ENCODE data around the gene CYFIP2.

The CYFIP2 gene

GRCh38 chr5:157312492-157312891, 46.6 kb downstream of the CYFIP2 start:
- peak; percentile 25 to 37 for DNase-seq (ENCODE audit: extremely low read depth in 1 of 2, low read depth in 1 of 2)

- no peak for DNase-seq (ENCODE audit: extremely low read depth in 1 of 2, low read depth in 1 of 2)
Measured at GRCh38 chr5:157322581-157322980, 56.7 kb downstream of the CYFIP2 start.

DNA sequence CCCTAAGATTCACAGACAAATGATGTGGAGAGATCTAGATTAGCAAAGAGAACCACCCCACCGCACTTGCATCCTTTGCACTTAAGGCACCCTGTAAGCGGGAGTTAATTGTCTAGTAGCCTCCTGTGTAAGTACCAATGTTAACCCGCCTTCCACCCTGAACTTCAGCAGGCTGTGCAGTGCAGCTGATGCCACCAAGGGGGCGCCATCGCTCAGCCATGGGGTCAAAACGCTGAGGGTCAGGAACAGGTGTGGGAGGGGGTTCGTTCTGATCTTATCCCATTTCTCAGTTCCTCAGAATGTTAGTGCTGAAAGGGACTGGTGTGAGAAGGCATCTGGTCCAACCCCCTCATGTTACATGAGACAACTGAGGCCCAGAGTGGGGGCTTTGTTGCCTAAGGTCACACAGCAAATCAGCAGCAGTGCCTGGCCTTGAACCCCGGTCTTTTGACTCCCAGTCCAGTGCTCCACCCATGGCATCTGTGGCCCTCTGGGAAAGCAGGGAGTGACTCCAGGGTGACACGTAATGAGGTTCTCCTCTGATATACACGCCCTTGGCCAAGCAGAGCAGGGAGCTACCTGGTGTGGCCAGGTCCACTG, 57.3 kb downstream of the CYFIP2 start:
- DNase-seq (ENCODE audit: extremely low read depth in 1 of 2, low read depth in 1 of 2), result no peak

- DNase-seq (ENCODE audit: extremely low read depth in 1 of 2, low read depth in 1 of 2), result no peak
Measured at GRCh38 chr5:157324237-157324636, 58.3 kb downstream of the CYFIP2 start.

- DNase-seq (ENCODE audit: extremely low read depth in 1 of 2, low read depth in 1 of 2), result no peak
Measured at GRCh38 chr5:157326440-157327005, 60.6 kb downstream of the CYFIP2 start.

DNA sequence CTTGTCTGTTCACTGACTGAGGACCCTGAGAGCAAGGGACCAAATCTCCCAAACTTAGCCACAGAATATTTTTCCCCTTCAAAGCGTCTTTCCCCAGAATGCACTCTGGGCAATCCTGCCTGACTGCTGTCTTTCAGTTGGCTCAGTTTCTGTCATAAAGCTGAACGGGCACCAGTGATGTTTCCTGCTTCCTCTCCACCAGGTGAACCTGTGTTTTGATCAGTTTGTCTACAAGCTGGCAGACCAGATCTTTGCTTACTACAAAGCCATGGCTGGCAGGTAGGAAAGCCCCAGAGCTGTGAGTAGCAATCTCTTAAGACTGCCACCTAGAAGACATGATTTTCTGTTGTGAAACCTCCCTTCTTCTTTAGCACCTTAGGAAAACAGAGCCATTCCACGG, 61.8 kb downstream of the CYFIP2 start:
- DNase-seq (ENCODE audit: extremely low read depth in 1 of 2, low read depth in 1 of 2), result no peak

DNA sequence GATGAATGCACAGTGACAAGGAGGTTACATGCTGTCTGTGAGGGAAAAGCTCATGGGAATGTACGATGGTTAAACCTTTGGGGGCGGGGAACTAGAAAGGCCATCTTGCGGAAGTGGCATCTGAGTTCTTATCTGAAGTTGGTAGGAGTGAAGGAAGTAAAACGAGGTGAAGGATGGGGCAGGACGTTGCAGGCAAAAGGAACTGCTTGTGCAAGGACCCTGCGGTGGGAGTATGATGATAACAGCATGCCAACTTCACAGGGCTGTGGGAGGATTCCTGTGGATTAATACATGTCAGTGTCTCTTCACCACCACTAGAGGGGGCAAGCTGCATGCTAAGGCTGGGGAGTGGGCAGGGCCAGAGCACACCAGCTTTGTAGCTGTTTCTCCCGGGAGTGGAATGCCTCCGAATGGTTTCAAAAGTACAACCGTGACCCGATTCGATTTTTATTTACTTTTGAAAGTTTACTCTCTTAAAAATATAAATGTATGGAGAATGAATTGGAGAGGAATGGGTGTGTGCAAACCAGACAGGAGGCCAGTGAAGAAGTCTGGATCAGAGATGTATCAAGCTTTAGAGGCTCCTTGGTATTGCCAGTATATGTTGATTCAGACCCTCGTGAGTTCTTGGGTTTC, 62.5 kb downstream of the CYFIP2 start:
- peak in 1 of 2 donors; percentile 32 for DNase-seq (ENCODE audit: extremely low read depth in 1 of 2, low read depth in 1 of 2)

DNA sequence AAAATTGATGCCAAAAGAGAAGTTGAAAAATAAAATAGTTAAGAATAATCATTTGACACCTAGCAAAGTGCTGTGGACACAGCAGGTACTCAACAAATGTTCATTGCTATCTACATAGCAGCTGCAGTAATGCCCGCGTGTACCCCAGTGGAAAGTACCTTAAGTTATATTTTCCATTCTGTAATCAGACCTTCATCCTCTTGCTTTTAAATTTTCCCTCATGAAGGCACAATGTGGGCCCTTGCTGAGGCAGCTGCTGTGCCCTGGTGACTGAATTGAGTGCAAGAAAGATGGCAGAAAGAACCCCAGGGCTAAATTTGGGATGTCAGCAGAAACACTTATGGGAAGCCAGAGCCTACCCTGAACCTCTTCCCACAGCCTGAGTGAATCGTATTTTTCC, 65.9 kb downstream of the CYFIP2 start:
- DNase-seq (ENCODE audit: extremely low read depth in 1 of 2, low read depth in 1 of 2), result no peak

DNA sequence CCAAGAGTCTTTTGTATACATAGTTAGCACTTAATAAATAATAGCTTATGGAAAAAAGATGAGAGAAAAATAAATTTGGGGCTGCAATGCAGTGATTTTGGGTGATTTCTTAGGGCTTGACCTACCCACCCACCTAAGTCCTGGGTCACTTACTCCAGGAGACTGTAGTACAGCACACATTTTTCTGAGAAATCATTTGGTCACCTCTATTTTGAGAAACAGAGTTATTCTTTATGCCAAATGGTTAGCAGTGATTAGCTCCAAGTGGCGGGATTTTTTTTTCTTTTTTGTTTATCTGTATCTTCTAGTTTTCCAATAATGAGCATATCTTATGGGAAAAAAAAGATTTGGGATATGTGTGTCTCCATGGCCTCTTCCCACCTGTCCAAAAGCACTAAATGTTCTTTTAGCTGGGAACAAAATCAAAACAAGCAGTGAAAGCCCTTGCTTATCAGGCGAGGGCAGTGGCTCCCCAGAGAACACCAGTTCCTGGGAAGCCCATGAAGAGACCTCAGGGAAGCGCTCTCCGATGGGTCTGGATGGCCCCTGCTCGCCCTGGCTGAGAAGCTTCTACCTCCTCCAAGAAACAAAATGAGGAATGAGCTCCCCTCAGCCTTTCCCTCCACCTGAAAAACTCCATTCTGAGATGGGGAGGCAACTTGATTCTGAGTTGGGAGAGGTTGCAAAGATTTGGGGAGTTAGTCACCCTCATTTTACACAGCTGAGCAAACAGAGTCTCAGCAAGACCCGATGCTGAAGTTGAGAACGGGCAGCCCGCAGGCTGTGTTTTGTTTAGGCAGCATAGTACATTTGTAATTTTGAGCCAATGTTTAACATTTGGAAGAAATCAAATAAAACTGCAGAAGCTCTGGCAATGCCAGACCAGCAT, 69.9 kb downstream of the CYFIP2 start:
- DNase-seq (ENCODE audit: extremely low read depth in 1 of 2, low read depth in 1 of 2), result no peak

DNA sequence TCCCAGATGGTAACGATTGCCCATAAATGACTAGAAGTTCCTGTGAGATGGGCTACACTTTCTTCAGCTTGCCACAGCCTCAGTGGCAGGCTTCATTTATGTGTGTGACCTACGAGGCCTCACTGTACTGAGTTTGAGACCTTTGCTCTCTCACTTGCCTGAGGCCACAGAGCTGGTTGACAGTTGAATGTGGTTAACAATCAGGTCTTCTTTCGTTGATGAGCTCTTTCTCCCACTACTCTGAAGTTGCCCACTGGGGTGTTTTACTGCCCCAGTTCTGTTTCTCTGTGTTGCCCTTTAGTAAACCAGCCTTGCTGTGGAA, 70.5 kb downstream of the CYFIP2 start:
- no peak for DNase-seq (ENCODE audit: extremely low read depth in 1 of 2, low read depth in 1 of 2)

- DNase-seq (ENCODE audit: extremely low read depth in 1 of 2, low read depth in 1 of 2), result no peak
Measured at GRCh38 chr5:157339409-157339808, 73.5 kb downstream of the CYFIP2 start.

- no peak for DNase-seq (ENCODE audit: extremely low read depth in 1 of 2, low read depth in 1 of 2)
Measured at GRCh38 chr5:157342822-157343402, 77.0 kb downstream of the CYFIP2 start.

DNA sequence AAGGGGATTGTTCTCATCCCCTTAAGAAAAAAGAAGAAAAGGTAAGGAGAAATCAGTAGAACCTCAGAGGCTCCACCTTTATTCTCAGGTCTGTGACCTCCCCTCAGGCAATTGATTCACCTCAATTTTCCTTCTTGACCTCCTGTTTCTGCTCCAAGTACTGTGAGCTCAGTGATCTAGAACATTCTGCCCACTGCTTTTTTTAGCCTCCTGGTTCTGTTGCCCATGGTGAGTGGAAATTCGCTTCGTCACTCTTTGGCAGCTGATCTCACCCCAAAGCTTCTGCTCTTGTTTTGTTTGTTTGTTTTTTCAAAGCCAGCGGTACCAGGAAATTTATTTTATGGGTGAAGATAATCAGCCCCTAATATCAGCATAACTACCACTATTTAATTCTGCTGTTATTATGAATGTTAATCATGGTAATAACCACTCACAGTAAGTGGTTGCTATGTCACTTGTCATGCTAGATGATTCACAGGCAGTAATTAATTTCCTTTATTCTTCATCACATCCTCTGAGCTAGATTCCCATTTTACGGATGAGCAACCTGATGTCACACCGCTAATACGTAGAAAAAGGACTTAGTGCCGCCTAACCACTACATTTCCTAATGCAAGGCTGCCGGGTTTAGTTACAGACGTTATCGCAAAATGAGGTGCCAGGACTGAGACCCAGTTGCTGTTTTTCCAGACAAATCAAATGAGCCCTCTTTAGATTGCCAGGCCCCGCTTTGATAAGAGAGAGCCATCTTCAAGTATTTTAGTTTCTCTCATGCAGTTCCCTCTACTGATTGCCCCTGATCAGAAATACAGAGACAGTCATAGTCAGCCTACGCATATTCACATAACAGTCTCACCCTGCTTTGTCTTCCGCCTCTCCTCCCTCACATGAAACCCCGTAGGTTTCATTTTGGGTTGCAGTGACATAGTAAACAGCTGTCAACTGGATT, 78.2 kb downstream of the CYFIP2 start:
- no peak for DNase-seq (ENCODE audit: extremely low read depth in 1 of 2, low read depth in 1 of 2)

DNA sequence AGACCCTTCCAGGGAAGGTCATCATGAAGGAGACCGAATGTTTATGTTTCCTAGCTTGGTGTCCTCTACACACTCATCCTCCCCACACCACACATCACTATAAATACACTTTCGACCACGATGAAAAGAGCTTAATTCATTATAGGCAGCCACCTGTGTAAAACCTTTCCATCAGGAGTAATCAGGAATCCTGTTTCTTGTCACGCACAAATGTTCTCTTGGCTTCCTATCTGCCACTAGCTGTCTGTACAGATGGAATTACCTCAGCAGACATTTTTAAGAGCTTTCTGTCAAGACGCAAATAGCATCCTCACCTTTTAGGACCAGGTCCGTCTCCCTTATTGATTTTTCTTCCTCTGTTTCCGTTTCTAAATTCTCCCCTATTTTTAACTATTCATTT, 79.1 kb downstream of the CYFIP2 start:
- no peak for DNase-seq (ENCODE audit: extremely low read depth in 1 of 2, low read depth in 1 of 2)

- DNase-seq (ENCODE audit: extremely low read depth in 1 of 2, low read depth in 1 of 2), result no peak
Measured at GRCh38 chr5:157345485-157345884, 79.6 kb downstream of the CYFIP2 start.

GRCh38 chr5:157347301-157348048, 81.6 kb downstream of the CYFIP2 start:
- DNase-seq (ENCODE audit: extremely low read depth in 1 of 2, low read depth in 1 of 2), result no peak

DNA sequence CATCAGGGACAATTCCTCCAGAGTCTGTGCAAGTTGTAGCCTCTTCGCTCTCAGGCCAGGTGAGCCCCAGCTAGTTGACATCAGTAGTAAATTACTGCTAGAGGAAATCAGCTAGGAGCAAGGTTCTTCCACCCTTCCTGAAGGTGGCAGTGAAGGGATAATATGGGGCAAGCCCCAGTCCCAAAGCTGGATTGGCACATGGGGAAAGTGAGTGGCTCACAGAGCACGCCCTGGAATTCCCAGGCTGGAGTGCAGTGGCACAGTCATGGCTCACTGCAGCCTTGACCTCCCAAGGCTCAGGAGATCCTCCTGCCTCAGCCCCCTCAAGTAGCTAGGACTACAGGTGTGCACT, 82.1 kb downstream of the CYFIP2 start:
- DNase-seq (ENCODE audit: extremely low read depth in 1 of 2, low read depth in 1 of 2), result no peak

DNA sequence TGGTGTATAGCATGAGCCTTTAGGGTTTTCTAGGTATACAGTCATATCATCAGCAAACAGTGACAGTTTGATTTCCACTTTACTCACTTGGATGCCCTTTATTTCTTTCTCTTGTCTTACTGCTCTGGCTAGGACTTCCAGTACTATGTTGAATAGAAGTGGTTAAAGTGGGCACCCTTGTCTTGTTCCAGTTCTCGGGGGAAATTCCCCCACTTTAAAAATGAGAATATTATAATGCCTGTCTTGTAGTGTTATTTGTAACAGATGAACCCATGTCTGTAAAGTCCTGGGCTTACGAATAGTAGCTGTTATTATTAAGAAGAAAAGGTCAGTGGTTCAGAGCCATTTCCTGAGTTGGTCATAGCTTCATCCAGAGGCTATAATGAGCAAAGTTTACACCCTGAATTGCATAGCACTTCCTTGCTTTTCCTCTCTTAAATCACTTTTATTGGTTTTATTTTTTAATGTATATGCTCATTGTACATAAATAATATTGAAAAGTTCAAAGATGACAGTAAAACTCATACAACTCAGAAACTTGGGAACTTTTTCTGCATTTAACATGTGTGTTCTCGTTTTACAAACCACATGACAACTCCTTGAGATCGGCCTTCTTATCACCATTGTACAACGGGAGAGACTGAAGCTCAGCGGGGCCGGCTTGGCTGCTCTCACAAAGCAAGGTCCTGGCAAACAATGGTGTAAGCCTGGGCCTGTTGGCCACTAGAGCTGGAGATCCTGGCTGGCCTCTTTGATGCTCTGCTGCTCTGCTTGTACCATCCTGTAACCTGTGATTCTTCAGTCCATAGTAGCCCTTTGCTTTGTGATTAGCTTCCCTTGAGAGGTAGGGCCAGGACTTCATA, 85.2 kb downstream of the CYFIP2 start:
- no peak for DNase-seq (ENCODE audit: extremely low read depth in 1 of 2, low read depth in 1 of 2)

DNA sequence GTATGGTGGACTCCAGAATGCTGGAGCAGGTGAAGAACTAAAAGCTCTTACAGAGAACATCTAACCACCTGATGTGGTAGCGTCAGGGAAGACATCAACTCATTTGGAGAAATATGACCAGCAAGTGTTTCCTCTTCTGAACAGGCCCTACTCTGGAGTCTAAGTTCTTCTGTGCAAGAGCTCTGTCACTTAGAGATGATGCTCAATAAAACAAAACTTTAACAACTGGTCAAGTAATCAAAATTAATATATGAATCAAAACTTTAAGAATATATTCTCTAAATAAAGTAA, 85.8 kb downstream of the CYFIP2 start:
- no peak for DNase-seq (ENCODE audit: extremely low read depth in 1 of 2, low read depth in 1 of 2)
